Gastrocnemius medialis (tissue), 4 donors: ENCODE measurements around the gene WDR45B.

Experiments used
- CTCF ChIP-seq, 5 experiments: fragments of 450-650 bp in 3 of 5; fragments of 200-600 bp in 2 of 5; sonication (generic) in 2 of 5; IDR thresholded peaks in 4 of 5; conservative IDR thresholded peaks in 1 of 5; 1 replicate in 4 of 5; 2 replicates in 1 of 5; pipeline ENCODE4 v1.5.1; 2016 to 2019; ENCODE audit warnings: antibody characterized with exemption in 5 of 5, mild to moderate bottlenecking in 3 of 5, moderate library complexity in 3 of 5
- POLR2A ChIP-seq, 2 donors: fragments of 450-650 bp; IDR thresholded peaks; one replicate each; pipeline ENCODE4 v1.6.1; 2017; ENCODE audit warnings: antibody characterized with exemption in 2 of 2, mild to moderate bottlenecking in 2 of 2, moderate library complexity in 2 of 2

DNA sequence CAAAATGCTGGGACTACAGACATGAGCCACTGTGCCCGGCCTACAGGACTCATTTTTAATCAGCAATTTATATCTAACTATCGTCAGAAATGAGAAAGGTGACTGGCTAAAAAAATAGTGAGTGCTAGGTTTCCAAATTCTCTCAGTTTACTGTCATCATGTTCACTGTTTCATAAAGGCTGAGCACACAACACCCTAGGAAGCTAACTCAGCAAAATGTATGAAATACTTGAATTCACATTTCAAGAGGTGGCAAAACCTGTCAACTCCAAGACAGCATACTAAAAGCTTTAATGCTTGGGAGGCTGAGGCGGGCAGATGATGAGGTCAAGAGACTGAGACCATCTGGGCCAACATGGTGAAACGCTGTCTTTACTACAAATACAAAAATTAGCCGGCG, 16.7 kb downstream of the WDR45B start:
- no peak for TF ChIP-seq POLR2A (IDR thresholded peaks at IDR 0.05)
- no peak for TF ChIP-seq CTCF (IDR thresholded peaks at IDR 0.05 in 4 of 5, conservative IDR thresholded peaks at IDR 0.05 in 1 of 5)
